ENCODE data around the gene PARS2.

Gene PARS2

DNA sequence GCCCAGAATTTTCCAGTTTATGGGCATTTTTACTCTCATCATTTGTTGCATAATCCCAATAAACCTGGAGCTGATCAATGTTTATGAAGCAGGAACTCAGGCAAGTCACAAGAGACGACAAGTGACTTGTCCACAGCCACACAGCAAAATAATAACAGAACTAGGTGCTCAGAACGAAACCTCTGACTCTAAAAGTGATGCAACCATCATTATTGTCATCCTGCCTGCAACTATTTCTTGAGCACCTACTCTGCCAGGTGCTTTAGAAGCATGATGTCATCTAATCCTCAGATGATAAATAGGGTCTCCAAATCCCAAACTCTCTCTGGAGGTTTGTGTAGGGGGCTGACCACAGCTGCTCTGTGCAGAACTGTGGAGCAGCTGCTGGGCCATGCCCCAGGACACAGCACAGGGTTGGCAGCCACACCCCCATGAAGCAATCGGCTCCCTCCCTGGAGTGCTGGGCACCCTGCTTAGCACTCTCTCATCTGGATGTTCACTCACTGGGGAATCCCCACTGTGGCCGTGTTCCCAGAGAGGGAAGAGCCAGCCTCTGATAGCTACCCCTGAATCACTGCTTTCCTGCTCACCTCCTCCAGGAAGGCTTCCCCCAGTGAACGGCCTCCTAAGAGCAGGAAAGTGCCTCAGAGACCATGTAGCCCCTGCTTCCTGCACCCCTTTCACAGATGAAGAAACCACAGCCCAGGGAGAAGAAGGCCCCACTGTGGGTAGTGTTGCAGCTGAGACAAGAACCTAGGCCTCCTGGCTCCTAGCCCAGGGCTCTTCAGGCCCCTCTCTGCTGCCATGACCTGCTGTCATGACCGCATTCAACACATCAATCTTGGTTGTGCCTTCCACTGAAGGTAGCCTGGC is 34.7 kb upstream of the PARS2 start:
- no peak for DNase-seq (ENCODE audit: low read depth)
- no peak for TF ChIP-seq CTCF (IDR thresholded peaks at IDR 0.05; ENCODE audit: control insufficient read depth, insufficient read depth, low read depth, low read length, missing control alignments)
- no peak overlapping the region for H3K4me3 ChIP-seq (ENCODE audit: control insufficient read depth, low read depth, low read length)

- H3K4me3 ChIP-seq (ENCODE audit: control insufficient read depth, low read depth, low read length): no peak overlapping the region
- TF ChIP-seq CTCF (IDR thresholded peaks at IDR 0.05; ENCODE audit: control insufficient read depth, insufficient read depth, low read depth, low read length, missing control alignments): no peak
These were observed 33.9 kb upstream of the PARS2 start for GRCh38 chr1:54798206-54798605.

DNA sequence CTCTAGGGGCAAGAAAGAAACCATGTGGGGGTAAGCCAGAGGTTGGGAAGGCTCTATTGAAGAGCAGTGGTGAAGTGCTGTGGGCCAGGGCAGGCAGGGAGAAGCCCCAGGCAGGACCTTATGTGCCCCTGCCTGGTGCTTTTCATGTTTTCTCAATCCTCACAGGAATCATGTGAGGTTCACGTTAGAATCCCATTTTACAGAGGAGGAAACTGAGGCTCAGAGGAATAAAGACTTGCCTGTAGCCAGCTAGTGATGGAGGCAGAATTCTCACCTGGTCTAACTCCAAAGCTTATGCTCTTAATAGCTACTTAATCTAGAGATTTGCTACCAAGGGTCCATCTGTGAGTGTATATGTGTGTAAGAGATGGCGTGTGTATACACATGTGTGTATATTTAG is 32.6 kb upstream of the PARS2 start:
- H3K4me3 ChIP-seq (ENCODE audit: control insufficient read depth, low read depth, low read length): no peak overlapping the region
- no peak for TF ChIP-seq CTCF (IDR thresholded peaks at IDR 0.05; ENCODE audit: control insufficient read depth, insufficient read depth, low read depth, low read length, missing control alignments)
- DNase-seq (ENCODE audit: low read depth): no peak

More at GRCh38 chr1:54798206-54798605, 33.9 kb upstream of the PARS2 start:
- DNase-seq (ENCODE audit: low read depth): no peak

DNA sequence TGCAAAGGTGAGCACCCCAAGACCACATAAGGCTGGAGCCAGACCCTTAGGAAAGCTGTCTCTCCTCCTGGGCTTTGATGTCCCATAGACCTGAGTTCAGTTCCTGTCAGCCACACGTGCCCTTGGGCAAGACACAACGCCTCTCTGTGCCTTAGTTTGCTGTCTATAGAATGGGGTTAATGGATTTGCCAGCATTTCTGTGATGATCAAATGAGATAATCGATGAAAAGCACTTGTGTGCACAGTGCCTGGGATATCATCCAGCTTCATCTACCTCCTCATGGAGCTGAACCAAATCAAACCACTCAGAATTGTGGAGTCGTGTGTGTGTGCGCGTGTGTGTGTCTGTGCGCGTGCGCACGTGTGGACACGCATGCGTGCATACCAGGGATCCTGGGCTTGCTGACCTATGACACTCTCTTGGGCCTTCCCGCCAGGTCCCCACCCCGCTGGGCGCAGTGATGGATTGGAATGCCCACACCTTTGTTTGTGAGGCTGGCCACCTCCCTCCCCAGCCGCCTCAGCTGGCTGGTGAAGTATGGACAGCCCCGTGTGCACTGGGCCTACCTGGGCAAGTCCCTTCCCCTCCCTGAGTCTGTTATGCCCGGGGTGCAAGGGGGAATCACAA is 31.6 kb upstream of the PARS2 start:
- H3K4me3 ChIP-seq (ENCODE audit: control insufficient read depth, low read depth, low read length): no peak overlapping the region
- TF ChIP-seq CTCF (IDR thresholded peaks at IDR 0.05; ENCODE audit: control insufficient read depth, insufficient read depth, low read depth, low read length, missing control alignments): no peak
- DNase-seq (ENCODE audit: low read depth): no peak

DNA sequence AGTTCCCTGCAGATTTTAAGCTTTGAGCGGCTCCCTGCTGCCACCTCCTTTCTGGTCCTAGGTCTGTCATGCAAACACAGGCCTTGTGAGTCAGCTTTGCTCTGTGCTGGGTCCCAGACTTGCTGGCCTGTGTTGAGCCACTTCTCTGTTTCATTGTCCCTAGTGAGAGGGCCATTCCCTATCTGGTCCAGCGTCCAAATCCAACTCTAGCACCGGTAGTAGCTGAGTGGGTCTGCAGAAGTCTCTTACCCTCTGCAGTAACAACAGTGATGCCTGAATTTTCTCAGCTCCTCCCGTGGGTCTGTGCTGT is 31.0 kb upstream of the PARS2 start:
- no peak overlapping the region for H3K4me3 ChIP-seq (ENCODE audit: control insufficient read depth, low read depth, low read length)
- no peak for TF ChIP-seq CTCF (IDR thresholded peaks at IDR 0.05; ENCODE audit: control insufficient read depth, insufficient read depth, low read depth, low read length, missing control alignments)
- DNase-seq (ENCODE audit: low read depth): no peak

DNA sequence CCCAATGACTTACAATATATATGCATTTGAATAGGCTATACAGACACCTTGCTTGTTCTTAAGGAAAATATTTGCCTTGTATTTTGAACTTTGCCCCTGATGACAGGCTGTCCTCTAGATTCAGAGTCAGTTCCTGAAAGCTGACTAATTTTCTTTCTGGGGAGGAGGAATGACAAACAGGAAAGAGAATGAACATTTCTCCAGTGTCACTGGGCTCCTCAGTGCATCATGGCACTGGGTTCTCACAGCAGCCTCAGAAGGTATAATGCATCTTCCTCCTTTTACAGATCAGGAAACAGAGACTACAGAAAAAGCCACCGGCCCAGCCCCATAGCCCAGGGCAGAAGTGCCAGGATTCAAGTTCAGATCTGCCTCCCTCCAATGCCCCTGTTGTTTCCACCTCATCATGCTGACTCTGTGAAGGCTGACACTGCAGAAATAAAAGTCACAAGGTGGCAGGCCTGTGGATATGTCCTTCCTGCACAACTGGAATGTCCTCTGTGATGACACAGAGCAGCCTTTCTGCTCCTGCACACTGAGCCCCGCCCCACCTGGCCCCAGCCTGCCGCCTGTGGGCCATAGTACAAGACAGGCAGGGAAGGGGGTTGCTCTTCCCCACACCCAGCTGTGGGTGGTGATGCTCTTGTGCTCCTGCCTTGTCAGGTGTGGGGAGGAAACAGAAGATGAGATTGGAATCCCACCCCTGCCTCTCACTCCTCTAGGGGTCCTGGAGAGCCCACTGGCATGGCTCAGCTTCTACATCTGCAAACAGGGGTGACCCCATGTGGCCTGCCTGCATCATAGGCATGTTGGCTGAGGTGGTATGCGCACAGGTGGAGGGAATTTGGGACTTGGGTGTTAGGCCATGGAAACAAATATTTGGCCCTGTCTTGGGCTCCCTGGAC is 30.4 kb upstream of the PARS2 start:
- TF ChIP-seq CTCF (IDR thresholded peaks at IDR 0.05; ENCODE audit: control insufficient read depth, insufficient read depth, low read depth, low read length, missing control alignments): no peak
- H3K4me3 ChIP-seq (ENCODE audit: control insufficient read depth, low read depth, low read length): no peak overlapping the region
- no peak for DNase-seq (ENCODE audit: low read depth)
